Activated CD8-positive, alpha-beta memory T cell treated with anti-CD3 and anti-CD28 coated beads for 24 hours (primary cell): Measurements from ENCODE around the gene NOD2.

Source experiments
- DNase-seq: peaks from one replicate; pipeline ENCODE4 v3.0.0-alpha.2; 2020

Gene NOD2

DNA sequence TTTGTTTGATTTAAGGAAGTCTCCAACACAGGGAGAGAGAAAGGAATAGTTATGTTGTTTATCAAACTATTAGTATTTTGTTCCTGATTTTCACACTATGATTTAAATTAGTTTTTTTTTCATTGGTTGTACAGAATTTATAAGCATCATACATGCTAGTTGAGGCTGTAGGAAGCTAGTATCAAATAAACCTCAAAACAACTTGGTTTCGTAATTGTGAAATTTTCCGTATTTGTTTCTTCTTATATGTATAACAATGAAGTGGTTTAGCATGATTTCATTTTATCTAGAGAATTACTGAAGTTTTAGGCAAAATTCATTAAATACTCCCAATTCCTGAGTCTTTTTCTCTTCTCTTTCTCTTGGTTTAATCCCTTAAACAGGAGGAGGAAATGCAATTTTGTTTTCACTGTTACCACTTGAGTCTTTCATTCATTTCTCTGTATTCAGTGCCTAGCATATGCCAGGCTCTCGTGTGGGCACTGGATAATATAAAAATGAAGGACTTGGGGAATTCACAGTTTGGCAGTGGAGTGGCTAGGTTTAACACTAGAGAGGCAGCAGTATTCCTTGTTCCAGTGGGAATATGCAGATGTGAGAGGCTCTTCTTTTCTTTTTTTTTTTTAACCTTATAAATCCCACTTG is 50.3 kb downstream of the NOD2 start:
- DNase-seq: no peak

DNA sequence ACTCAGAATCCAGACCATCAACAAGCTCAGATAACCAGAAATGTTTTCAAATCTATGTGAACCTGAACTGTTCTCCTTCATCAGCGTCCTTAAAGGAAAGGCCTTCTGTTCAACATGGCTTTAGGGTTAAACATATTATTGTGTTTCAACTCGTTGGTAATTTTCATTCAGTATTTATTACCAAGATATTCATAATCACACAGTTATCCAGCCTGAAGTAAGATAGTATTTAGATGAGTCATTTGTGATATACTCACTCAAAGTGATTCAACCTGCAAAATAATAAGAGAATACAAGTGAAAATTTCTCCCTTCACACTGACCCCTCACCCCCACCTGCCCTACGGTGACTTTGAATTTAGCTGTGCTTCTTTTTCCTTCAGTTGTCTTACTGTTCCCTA is 51.5 kb downstream of the NOD2 start:
- no peak for DNase-seq

DNA sequence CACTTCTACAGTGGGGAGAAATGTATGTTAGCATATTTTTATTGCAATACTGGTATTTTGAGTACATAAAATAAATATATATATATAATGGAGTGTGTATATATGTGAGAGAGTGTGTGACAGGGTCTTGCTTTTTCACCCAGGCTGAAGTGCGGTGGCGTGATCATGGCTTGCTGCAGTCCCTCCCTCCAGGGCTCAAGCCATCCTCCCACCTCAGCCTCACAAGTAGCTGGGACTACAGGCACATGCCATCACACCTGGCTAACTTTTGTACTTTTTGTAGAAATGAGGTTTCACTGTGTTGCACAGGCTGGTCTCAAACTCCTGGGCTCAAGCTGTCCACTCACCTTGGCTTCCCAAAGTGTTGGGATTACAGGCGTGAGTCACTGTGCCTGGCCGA is 52.5 kb downstream of the NOD2 start:
- no peak for DNase-seq

DNA sequence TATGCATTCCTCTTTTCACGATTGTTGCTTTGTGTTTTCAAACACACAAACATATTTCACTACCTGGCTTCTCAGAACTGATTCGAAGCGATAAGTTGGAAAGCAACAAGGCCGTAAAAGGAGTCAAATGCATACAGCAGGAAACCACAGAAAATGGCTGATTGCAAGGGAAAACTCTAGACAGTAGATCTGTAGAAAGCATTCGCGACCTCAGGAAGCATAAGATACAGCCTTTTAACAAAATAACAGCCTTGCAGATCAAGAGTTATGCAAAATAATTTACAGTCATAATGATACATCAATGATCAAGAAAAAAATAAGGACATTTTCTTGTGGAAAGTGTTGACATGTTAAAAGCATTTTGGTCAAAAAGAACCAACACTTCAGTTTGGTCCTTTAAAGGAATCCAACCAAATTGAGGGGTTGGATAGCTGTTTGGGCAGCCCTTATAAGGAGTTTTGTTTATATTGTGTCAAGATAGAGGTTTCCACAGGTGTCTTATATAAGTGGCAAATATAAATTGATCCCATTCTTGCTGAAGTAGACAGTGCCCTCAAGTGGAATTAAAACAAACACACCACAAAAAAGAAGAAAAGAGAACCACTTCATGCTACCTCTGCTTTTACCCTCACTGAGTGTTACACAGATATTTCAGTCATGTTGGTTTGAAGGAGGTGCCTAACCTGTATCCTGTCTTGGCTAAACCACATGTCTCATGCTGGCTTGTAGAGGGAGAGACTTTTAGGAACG is 54.0 kb downstream of the NOD2 start:
- no peak for DNase-seq

DNA sequence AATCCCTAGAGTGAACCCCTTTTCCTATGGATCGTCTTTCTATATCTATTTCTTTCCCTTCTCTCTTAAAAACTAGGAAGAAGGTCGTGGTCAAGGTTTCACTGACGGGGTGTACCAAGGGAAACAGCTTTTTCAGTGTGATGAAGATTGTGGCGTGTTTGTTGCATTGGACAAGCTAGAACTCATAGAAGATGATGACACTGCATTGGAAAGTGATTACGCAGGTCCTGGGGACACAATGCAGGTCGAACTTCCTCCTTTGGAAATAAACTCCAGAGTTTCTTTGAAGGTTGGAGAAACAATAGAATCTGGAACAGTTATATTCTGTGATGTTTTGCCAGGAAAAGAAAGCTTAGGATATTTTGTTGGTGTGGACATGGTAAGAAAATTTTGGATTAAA is 58.1 kb downstream of the NOD2 start:
- no peak for DNase-seq

DNA sequence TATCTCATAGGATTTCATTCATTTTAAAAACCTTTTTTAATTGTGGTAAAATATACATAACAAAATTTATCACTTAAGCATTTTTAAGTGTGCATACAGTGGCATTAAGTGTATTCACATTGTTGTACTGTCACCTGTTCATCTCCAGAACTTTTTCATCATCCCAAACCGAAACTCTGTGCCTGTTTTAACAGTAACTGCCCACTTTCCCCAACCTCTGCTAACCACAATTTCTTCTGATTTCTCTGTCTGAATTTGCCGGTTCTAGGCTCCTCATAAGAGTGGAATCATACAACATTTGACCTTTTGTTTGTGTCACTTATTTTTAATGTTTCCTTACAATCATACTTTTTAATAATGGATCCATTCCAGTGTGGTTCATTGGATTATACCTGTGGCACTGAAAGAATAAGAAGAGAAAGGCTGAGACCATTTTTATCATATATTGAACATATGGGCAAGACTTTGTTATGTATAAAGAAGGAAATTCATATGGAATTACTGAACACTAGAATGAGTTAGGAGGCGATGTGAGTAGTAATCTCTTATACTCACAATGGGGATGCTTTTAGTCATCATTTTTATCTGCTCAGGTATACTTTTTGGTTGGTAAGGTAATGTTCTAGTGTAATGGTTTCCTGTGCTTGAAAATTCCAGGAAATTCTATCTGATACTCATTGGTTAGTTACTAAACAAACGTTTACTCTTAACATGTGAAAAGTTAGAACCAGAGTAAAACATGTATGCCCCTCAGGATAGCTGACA is 59.2 kb downstream of the NOD2 start:
- no peak for DNase-seq

DNA sequence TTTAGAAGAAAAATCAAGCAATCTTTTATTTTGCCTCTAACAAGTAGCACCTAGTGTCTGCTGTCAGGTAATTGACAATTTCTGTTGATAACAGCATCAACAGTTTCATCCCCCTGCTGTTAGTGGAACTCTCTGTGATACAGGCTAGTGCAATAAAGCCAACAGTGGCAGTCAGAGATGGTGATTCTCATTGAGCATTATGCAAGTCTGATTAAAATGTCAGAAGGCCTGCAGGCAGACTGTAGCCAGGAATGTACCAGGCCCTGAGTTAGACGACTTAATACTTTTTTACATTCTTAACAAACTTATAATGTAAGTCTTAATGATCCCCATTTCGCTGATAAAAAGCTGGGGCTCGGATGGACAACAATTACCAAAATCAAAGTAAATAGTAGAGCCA is 63.1 kb downstream of the NOD2 start:
- no peak for DNase-seq

DNA sequence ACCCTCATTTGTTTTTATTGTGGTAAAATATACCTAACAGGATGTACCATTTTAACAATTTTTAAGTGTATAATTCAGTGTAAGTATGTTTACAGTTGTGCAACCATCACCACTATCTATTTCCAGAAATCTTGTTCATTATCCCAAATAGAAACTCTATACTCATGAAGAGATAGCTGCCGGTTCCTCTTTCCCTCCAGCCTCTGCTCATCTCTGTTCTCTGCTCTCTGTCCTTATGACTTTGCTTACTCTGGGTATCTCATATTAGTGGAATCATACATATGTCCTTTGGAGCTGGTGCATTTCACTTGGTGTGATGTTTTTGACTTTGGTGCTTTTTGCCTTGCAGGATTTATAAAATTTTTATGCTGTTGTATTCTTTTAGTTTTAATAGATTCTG is 67.9 kb downstream of the NOD2 start:
- no peak for DNase-seq

DNA sequence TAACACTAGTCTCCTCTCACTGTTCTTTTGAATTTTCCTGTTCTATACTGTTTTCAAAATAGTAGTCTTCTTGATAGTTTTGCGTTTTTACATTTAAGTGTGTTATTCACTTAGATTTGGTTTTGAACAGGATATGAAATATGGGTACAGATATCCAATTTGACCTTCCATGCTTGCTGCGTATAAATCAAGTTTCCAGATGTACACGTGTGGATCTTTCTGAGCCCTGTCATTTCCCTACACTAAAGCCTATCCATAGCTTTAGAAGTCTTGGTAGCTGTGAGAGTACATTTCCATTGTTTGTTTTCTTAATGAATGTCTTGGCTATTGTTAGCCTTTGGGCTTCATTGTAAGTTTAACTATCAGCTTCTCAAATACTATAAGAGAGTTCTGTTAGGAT is 68.8 kb downstream of the NOD2 start:
- no peak for DNase-seq

DNA sequence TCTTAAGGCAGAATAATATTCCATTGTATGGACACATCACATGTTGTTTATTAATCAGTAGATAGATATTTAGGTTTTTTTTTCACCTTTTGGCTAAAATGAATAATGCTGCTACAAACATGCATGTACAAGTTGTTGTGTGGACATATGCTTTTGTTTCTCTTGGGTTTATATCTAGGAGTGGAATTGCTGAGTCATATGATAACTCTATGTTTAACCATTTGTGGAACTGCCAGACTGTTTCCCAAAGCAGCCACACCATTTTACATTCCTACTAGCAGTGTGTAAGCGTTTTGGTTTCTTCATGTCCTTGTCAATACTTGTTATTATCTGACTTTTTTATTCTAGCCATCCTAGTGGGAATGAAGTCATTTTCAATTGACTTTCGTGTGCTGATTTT is 69.8 kb downstream of the NOD2 start:
- no peak for DNase-seq

DNA sequence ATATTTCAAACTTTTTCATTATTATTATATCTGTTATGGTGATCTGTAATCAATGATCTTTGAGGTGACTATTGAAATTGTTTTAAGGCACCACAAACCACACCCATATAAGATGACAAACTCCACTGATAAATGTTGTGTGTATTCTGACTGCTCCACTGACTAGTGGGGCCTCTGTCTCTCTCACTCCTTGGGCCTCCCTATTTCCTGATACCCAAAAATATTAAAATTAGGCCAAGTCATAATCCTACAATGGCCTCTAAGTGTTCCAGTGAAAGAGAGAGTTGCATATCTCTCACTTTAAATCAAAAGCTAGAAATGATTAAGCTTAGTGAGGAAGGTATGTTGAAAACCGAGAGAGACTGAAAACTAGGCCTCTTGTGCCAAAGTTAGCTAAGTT is 71.9 kb downstream of the NOD2 start:
- no peak for DNase-seq

DNA sequence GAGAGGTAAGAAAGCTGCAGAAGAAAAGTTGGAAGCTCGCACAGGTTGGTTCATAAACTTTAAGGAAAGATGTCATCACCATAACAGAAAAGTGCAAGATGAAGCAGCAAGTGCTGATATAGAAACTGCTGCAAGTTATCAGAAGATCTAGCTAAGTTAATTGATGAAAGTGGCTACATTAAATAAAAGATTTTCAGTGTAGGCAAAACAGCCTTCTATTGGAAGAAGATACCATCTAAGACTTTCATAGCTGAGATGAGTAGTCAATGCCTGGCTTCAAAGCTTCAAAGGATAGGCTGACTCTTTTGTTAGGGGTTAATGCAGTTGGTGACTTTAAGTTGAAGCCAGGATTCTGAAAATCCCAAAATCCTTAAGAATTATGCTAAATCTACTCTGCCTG is 72.5 kb downstream of the NOD2 start:
- DNase-seq: no peak

DNA sequence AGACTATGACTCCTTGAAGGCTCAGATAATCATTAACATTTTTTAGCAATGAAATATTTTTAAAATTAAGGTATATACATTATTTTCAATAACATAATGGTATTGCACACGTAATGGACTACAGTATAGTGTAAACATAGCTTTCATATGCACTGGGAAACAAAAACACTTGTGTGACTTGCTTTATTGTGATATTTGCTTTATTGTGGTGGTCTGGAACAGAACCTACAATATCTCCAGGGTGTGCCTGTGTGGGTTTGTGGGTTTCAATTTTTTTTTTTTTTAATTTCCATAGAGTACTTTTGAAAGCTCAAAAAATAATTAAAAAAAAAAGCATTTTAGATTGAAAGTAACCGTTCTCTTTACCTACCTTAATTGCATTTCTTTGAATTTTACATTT is 73.8 kb downstream of the NOD2 start:
- DNase-seq: no peak

DNA sequence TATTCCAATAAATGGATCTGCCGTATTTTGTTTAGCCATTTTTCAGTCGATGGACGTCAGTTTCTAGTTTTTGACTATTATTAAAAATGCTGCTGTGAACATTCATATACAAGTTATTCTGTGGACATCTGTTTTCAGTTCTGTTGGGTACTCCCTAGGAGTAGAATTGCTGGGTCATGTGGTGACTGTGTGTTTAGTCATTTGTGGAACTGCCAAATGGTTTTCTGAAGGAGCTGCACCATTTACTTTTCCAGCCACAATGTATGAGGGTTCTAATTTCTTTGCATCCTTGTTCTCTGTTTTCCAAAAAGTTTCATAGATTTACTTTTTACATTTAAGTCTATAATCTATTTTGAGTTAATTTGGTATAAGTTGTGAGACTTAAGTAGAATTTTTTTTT is 78.0 kb downstream of the NOD2 start:
- DNase-seq: no peak

DNA sequence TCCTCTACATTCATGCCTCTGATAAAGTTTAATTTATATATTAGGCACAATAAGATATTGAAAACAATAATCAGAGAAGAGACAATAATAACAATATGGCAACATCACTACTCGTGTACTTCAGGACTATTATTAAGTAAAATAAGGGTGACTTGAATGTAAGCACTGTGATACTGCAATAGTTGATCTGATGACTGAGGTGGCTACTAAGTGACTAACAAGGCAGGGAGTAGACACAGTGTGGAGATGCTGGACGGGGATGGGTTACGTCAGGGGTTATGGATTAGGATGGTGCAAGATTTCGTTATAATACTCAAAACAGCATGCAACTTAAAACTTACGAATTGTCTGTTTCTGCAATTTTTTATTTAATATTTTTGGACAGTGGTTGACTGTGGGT is 81.0 kb downstream of the NOD2 start:
- DNase-seq: no peak

DNA sequence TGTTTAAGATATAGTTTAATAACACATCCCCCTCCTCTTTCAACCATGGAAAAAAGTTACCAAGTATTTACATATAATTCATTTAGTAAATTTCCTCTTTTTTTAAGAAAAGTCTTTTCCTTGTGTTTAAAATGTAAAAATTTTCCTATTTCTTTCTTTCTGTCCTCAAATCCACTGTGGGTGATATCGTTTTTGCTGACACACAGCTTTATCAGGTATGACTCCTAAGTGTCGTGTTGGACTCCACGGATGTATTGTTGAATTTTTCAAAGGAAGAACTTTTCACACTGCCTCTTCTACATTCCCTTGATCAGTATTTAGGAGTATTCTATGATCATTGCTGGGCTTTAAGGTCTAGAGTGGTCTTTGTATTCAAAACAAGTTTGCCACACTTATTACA is 81.6 kb downstream of the NOD2 start:
- no peak for DNase-seq

DNA sequence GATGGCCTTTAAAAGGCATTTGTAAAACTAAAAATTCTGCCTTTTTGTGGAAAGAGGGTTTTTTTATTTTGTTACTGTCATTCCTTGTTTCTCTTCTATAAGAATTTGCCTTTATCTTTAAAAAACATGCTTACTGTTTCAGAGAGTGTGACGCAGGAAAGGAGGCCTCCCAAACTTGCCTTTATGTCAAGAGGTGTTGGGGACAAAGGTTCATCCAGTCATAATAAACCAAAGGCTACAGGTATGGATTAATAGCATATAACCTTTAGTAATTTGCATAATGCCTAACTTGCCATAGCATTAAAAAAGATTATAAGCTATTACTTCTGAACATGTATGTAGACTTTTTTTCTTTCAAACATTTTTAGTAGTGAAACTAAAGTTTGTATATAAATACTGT is 82.6 kb downstream of the NOD2 start:
- no peak for DNase-seq

DNA sequence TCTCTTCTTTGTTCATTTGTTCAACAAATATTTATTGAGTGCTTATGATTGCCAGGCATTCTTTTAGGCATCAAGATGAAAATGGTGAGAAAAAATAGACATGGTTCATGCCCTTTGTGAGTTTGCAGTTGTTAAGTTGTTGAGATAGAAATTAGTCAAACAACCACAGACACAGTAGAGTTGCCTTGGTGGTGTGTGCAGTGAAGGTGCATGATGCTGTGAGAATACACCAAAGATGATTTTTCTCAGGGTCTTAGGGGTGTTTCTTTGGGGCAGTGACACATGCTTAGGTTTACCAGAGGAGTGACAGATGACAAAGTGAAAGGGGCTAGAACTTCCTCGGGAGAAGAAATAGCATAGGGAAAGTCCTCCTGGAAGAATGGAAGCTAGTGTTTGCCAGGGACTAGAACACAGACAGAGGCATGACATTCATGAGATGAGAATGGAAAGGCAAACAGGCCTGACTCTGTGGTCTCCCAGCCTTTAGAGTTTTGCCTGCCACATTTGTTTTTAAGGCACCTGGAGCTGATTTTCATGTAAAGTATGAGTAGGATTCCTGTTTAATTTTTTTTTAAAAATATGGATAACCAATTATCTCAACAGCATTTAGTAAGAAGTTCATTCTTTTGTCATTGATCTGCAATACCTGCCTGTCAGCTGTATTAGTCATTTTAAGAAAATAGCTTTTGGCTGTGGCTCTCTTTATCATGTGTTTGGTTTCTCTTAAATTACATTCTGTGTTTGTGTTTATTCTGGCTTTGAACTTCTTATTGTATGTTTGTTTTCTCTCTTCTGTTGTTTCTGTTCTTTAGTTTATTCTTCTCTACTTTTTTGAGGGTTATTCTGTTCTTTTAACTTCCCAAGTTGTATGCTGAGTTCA is 85.1 kb downstream of the NOD2 start:
- DNase-seq: no peak

DNA sequence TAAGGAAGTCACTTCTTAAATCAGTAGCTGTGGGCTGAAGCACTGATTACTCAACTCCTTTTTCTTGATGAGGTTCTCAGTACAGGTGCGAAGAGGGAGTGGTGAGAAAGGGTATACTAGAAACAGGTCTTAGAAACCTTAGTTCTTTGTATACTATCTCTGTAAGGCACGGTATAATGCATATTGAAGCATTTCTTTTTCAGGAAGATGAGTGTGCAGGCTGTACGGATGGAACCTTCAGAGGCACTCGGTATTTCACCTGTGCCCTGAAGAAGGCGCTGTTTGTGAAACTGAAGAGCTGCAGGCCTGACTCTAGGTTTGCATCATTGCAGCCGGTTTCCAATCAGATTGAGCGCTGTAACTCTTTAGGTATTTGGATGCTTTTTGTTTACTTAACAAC is 87.6 kb downstream of the NOD2 start:
- no peak for DNase-seq

DNA sequence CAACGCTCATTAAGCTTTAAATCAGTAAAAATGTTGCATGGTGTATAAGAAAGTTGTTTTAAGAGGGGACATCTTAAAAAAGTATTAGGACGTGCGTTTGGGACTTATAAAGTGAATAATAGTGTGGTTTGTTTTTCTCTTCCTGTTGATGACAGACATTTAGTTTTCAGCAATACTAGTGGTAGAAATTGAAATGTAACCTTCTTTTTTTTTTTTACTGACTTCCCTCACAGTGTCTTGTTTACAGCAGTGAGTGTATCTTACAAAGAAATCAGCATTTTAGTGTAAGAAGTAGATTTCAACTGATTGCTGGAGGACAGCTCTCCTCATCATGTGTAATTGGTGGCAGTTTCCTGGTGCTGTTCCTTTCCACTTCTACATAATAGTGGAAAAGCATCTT is 88.1 kb downstream of the NOD2 start:
- DNase-seq: no peak
